Endothelial cell of umbilical vein (primary cell): ENCODE results near the gene DXO. TPM values are rescaled to one million over a fixed set of nuclear protein-coding genes. Genes with fewer than 3 reads are reported as not detected.
"Not testable (repeated sequence)": the region's sequence is repeated elsewhere in the genome, so short reads cannot be mapped to it uniquely, and the experiment has no call there.

Source experiments
- BruUV-seq: library from RNA; stranded (reverse); fragments of 400-500 nt; replicated peaks from 2 replicates; lab custom pipeline; 2021; lab: Mats Ljungman, UMichigan
- CTCF ChIA-PET: fragments of 300-600, 350-600 bp; sonication (Branson Sonifier 250); formaldehyde crosslinking; loops from one replicate; lab custom pipeline; 2021; ENCODE audit warnings: antibody characterized with exemption, inconsistent platforms; lab: Charles Lee
- POLR2A ChIA-PET: fragments of 300-600, 350-600 bp; sonication (Branson Sonifier 250); formaldehyde crosslinking; loops from one replicate; lab custom pipeline; 2021; ENCODE audit warnings: antibody characterized with exemption, inconsistent platforms; lab: Charles Lee
- DNase-seq: peaks from one replicate; pipeline ENCODE4 v3.0.0-alpha.2; 2011; ENCODE audit warnings: low read depth, low spot score
- FAIRE-seq: peaks from 2 replicates; lab custom pipeline; 2011; peaks lifted over from hg19 to GRCh38; lab: Jason Lieb, UNC
- H2AFZ ChIP-seq: 2 replicates; pipeline ENCODE4 v1.6.0; 2012; ENCODE audit warnings: low read depth, low read length, control low read depth, inconsistent platforms
- H3K27ac ChIP-seq: 2 replicates; pipeline ENCODE4 v1.5.1; 2011; ENCODE audit warnings: low read depth, mild to moderate bottlenecking, control low read depth, low read length, moderate library complexity; ENCODE audit not compliant: insufficient read depth
- H3K27me3 ChIP-seq, 2 experiments: 2 replicates each; pipeline versions ENCODE4 v1.6.0 to v1.6.1; 2011; ENCODE audit warnings: low read length in 2 of 2, mixed read lengths in 1 of 2; ENCODE audit not compliant: control insufficient read depth in 2 of 2, insufficient read depth in 2 of 2
- H3K36me3 ChIP-seq, 2 experiments: 2 replicates in 1 of 2; 3 replicates in 1 of 2; pipeline ENCODE4 v1.5.1; 2011; ENCODE audit warnings: low read length in 2 of 2, mild to moderate bottlenecking in 1 of 2, moderate library complexity in 1 of 2; ENCODE audit not compliant: control insufficient read depth in 2 of 2, insufficient read depth in 2 of 2; ENCODE audit errors: extremely low read depth in 1 of 2
- H3K4me1 ChIP-seq: 3 replicates; pipeline ENCODE4 v1.5.1; 2011; ENCODE audit warnings: mild to moderate bottlenecking, low read length; ENCODE audit not compliant: control insufficient read depth, insufficient read depth; ENCODE audit errors: extremely low read depth
- H3K4me2 ChIP-seq: 2 replicates; pipeline ENCODE4 v1.6.1; 2011; ENCODE audit warnings: low read length, control low read depth, mixed read lengths; ENCODE audit not compliant: insufficient read depth
- H3K4me3 ChIP-seq, 3 experiments: fragments of 200-600 bp in 1 of 3; sonication (generic), shearing (Covaris generic) in 1 of 3; replicated peaks in 1 of 3; 2 replicates each; pipeline ENCODE4 v1.5.1; 2011 to 2016; ENCODE audit warnings: control low read depth in 3 of 3, low read length in 3 of 3, mild to moderate bottlenecking in 2 of 3, inconsistent platforms in 1 of 3, low read depth in 1 of 3, moderate library complexity in 1 of 3; ENCODE audit not compliant: insufficient read depth in 1 of 3
- H3K79me2 ChIP-seq: 2 replicates; pipeline ENCODE4 v1.6.0; 2012; ENCODE audit warnings: low read length, inconsistent platforms; ENCODE audit not compliant: control insufficient read depth, insufficient read depth
- H3K9ac ChIP-seq: replicated peaks from 2 replicates; pipeline ENCODE3; 2011; ENCODE audit warnings: low read length, control low read depth; ENCODE audit not compliant: insufficient read depth; ENCODE audit errors: extremely low read depth
- H3K9me1 ChIP-seq: replicated peaks from 3 replicates; pipeline ENCODE4 v1.6.0; 2011; ENCODE audit warnings: mild to moderate bottlenecking, low read length; ENCODE audit not compliant: control insufficient read depth, insufficient read depth; ENCODE audit errors: extremely low read depth
- H3K9me3 ChIP-seq: replicated peaks from 2 replicates; pipeline ENCODE4 v1.5.1; 2012; ENCODE audit warnings: low read length, inconsistent platforms; ENCODE audit not compliant: control insufficient read depth, insufficient read depth
- H4K20me1 ChIP-seq: replicated peaks from 2 replicates; pipeline ENCODE3; 2011; ENCODE audit warnings: mild to moderate bottlenecking, low read length; ENCODE audit not compliant: control insufficient read depth, insufficient read depth; ENCODE audit errors: extremely low read depth
- dilution Hi-C: fragments of 300-500 bp; cut with MboI; formaldehyde crosslinking; loops from one replicate; pipeline ENCODE4 v1.15.0; 2019; ENCODE audit warnings: low sequenced_read_pairs; ENCODE audit not compliant: extremely low pct_ligation_motif_present
- intact Hi-C: fragments of 100-400 bp; cut with micrococcal nuclease; formaldehyde crosslinking; loops from one replicate; pipeline ENCODE4 v1.10.0; 2022
- polyA plus RNA-seq, 4 experiments: library from polyadenylated mRNA; depleted of rRNA in 3 of 4; stranded (reverse) in 3 of 4; unstranded in 1 of 4; fragments of >200 nt; gene quantifications; 2 replicates each; pipeline versions ENCODE4 v1.2.1 to v1.2.3, GENCODE V29; 2011 to 2012; ENCODE audit warnings: missing spikeins in 1 of 4
- total RNA-seq: library from RNA; stranded (reverse); gene quantifications from 2 replicates; pipeline ENCODE4 v1.2.3, GENCODE V29; 2021

DXO gene
- total and polyA plus RNA-seq, 2 donors (not counting 3 experiments of a cell fraction or from before 2014, with no cell fraction given), result 20.7 to 34.9 TPM

DNA sequence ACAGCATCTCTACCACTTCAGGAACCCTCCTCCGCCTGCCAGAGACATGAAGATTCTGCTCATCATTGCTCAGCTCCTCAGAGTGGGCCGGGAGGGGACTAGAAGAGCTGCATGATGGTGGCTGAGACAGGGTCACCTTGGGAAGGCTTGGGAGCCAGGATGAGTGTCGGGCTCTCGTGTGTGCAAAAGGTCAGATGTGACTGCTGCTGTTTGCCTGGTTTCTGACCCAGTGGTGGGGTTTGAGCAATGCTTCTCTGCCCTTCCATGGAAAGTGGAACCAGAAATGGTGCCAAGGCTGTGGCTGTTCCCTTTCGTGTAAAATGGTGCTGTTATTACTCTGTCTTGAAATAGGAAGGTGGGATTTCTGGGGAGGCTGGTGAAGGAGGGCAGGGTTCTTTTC is 41.8 kb upstream of the DXO start:
- H3K4me3 ChIP-seq, H3K4me2 ChIP-seq, intact Hi-C loops, CTCF ChIA-PET, FAIRE-seq, H3K27ac ChIP-seq, dilution Hi-C loops, H4K20me1 ChIP-seq, H3K4me1 ChIP-seq, DNase-seq, H3K9me3 ChIP-seq, H3K9me1 ChIP-seq, POLR2A ChIA-PET, H3K9ac ChIP-seq, BruUV-seq, H3K27me3 ChIP-seq, H3K79me2 ChIP-seq, H3K36me3 ChIP-seq, H2AFZ ChIP-seq: not testable (repeated sequence)

DNA sequence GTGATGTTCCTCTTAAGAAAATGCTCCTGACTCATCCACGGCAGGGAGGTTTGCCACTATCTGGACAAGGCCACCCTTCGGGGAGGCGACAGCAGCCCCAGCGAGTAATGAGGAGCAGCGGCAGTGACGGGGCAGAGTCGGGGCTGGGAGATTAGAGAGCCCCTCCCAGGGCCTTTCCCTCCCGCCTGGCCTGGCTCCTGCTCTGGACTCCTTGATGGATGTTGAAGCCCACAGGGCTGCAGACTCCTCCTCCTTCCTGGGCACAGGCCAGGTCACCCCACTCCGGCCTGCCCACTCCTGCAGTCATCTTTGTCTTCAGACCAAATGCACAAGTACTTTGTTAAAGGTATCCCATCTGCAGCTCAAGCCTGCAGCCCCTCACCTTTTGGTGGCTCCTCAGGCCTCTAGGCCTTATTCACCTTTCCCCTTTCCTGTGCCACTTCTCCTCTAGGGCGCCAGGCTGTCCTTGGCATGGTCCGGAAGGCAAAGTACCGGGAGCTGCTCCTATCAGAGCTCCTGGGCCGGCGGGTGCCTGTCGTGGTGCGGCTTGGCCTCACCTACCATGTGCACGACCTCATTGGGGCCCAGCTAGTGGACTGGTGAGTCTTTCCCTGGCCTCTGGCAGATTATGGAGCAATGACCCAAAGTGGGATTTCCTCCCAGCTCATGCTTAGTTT is 41.1 kb upstream of the DXO start:
- BruUV-seq, H3K27me3 ChIP-seq, H2AFZ ChIP-seq, H3K27ac ChIP-seq, H3K9me1 ChIP-seq, H3K4me3 ChIP-seq, H3K4me2 ChIP-seq, CTCF ChIA-PET, H3K4me1 ChIP-seq, DNase-seq, dilution Hi-C loops, H3K79me2 ChIP-seq, H3K9me3 ChIP-seq, intact Hi-C loops, H3K36me3 ChIP-seq, POLR2A ChIA-PET, H4K20me1 ChIP-seq, H3K9ac ChIP-seq: not testable (repeated sequence)
- peak; percentile 61 for FAIRE-seq

DNA sequence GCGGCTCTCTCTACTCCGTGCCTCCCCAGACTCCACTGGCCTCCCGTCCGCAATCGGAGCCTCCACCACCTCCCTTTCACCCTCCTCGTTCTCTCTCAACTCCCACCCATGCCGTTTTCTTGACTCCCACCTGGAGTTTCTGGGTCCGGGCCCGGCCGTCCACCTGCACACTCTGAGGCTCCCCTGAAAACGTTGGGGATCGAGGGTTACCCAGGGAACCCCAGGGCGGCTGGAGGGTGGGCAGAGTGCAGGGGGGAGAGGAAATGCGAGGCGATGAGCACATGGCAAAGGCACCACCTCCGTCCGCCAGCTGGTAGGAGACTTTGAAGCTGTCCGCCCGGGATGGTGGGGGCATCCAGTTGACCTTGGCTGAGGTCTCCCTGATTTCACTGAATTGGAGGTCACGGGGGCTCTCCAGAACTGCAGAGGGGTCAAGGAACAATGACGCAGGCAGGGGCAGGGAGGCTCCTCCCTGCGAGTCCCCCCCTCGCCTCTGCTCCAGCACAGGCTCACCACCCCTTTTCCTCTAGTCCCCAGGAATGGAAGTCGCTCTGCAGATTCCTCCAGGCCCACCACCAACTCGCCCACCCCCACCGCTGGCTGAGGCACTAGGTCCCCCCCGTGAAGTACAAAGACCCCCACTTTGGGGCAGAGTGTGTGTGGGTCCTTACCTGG is 39.1 kb upstream of the DXO start:
- FAIRE-seq, H3K79me2 ChIP-seq, H3K27me3 ChIP-seq, intact Hi-C loops, H2AFZ ChIP-seq, H3K9me3 ChIP-seq, BruUV-seq, CTCF ChIA-PET, H3K27ac ChIP-seq, POLR2A ChIA-PET, H3K9ac ChIP-seq, DNase-seq, H3K4me2 ChIP-seq, H3K4me3 ChIP-seq, dilution Hi-C loops, H3K9me1 ChIP-seq, H4K20me1 ChIP-seq, H3K36me3 ChIP-seq, H3K4me1 ChIP-seq: not testable (repeated sequence)

DNA sequence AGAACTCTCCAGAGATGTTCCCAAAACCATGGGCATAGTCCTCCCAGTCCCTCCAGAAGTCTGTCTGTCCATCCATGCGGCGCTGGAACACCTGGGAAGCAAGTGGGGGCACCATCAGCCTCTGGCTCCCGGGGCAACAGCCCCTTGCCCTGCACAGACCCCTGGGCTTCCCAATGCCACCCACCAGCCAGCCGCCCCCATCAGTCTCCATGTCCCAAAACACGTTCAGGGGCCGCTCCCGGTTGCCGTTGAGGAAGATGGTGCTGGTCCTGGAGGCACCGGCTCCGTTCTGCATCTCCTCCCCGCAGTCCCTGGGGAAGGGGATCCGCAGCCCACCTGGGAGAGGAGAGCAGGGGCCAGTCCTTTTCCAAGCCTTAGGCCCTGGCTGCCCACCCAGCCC is 37.6 kb upstream of the DXO start:
- BruUV-seq, H3K27me3 ChIP-seq, H3K27ac ChIP-seq, POLR2A ChIA-PET, H3K4me3 ChIP-seq, H3K4me1 ChIP-seq, H3K36me3 ChIP-seq, H3K9ac ChIP-seq, FAIRE-seq, H3K9me3 ChIP-seq, H3K9me1 ChIP-seq, H2AFZ ChIP-seq, intact Hi-C loops, dilution Hi-C loops, CTCF ChIA-PET, H3K79me2 ChIP-seq, H4K20me1 ChIP-seq, H3K4me2 ChIP-seq, DNase-seq: not testable (repeated sequence)
